Measurements from ENCODE around the gene RABGAP1L. TPM values are rescaled to one million over a fixed set of nuclear protein-coding genes. Genes with fewer than 3 reads are reported as not detected.
A peak's percentile ranks its signal among the peaks of the same experiment; 100 is the strongest.

RABGAP1L gene
- total and polyA plus RNA-seq, 12 donors: 13.0 to 167 (median 109) TPM

GRCh38 chr1:174352117-174352516, 192.8 kb downstream of the RABGAP1L start:
- H3K27me3 ChIP-seq: no peaks in the 10 kb centered on the region
- intact Hi-C loops (cut with DNase I): no loop called here
- peaks cover 0 to 19% (median 3%) of the 10 kb centered on the region in 9 donors for H3K4me1 ChIP-seq
- no peak overlapping the region for H3K4me3 ChIP-seq
- no peak overlapping the region for H3K27ac ChIP-seq
- peaks cover 0 to 11% (median 0%) of the 10 kb centered on the region in 11 donors for H3K9me3 ChIP-seq
- DNase-seq (no peak), ATAC-seq (no peak)
- H3K36me3 ChIP-seq: peaks cover 0 to 4% (median 0%) of the 10 kb centered on the region in 9 donors
- TF ChIP-seq CTCF (IDR thresholded peaks at IDR 0.05): no peak

DNA sequence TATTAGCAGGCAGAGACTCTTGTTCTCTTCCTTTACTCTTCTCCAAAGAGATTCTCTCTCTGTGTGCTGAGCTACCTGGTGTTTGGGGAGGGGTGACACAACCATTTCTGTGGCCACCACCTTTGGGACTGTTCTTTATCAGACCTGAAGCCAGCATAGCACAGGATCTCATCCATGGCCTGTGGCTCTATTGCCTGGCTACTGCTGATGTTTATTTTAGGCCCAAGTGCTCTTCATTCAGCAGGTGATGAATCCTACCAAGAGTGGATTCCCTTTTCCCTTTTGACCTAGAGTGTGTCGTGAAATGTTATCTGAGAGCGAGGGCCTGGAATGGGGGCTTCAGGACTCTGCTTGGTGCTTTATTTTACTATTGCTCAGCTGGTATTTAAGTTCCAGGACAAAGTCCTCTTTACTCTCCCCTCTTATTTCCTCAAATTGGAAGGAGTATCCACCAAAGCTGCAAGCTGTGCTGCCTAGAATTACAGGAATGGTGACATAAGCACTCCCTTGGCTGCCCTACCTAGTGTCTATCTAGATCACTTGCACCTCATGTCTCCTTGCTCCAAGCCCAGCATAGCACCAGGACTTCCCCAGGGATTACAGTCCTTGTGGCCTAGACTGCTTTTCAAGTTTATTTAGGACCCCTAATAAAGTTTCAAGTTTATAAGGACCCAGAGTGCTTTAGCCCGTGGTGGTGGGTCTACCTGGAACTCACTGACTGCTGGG, 193.7 kb downstream of the RABGAP1L start:
- WGBS, 2 donors: 65 to 80% methylated on average over 3 of the region's 3 CpGs
- Histone ChIP-seq H3K36me3 (no peaks in the 10 kb centered on the region), H3K9me3 (peaks cover 0 to 2% (median 0%) of the 10 kb centered on the region in 11 donors), H3K27me3 (no peaks in the 10 kb centered on the region), H3K27ac (peak overlapping the region in 2 of 10 donors; percentile 1 to 52), H3K4me3 (no peak overlapping the region), H3K4me1 (peaks cover 0 to 24% (median 3%) of the 10 kb centered on the region in 9 donors)
- DNase-seq (no peak), ATAC-seq (peak in 5 of 8 donors; percentile 38 to 70 (median 62))
- TF ChIP-seq CTCF (IDR thresholded peaks at IDR 0.05): no peak
- intact Hi-C loops (cut with DNase I): no loop called here

GRCh38 chr1:174358344-174358743, 199.0 kb downstream of the RABGAP1L start:
- TF ChIP-seq CTCF (IDR thresholded peaks at IDR 0.05): no peak
- peaks cover 0 to 32% (median 11%) of the 10 kb centered on the region in 9 donors for H3K4me1 ChIP-seq
- intact Hi-C loops (cut with DNase I): no loop called here
- H3K27me3 ChIP-seq: no peaks in the 10 kb centered on the region
- DNase-seq (no peak), ATAC-seq (peak in 3 of 8 donors; percentile 24 to 57 (median 41))
- no peak overlapping the region for H3K4me3 ChIP-seq
- peak overlapping the region in 1 of 10 donors; percentile 33 for H3K27ac ChIP-seq
- H3K36me3 ChIP-seq: no peaks in the 10 kb centered on the region
- WGBS, 2 donors: 64 to 67% methylated on average over 3 of the region's 3 CpGs
- H3K9me3 ChIP-seq: peaks cover 0 to 10% (median 0%) of the 10 kb centered on the region in 11 donors

- WGBS, 2 donors: 64 to 68% methylated on average over 6 of the region's 6 CpGs
- Histone ChIP-seq H3K9me3 (peaks cover 0 to 10% (median 0%) of the 10 kb centered on the region in 11 donors), H3K36me3 (no peaks in the 10 kb centered on the region), H3K4me1 (peaks cover 0 to 28% (median 11%) of the 10 kb centered on the region in 9 donors), H3K27ac (peak overlapping the region in 2 of 10 donors; percentile 3 to 33), H3K4me3 (no peak overlapping the region), H3K27me3 (no peaks in the 10 kb centered on the region)
- intact Hi-C loops (cut with DNase I): no loop called here
- peak in 1 of 8 donors; percentile 21 for ATAC-seq
- no peak for TF ChIP-seq CTCF (IDR thresholded peaks at IDR 0.05)
- no peak for DNase-seq
Observed at GRCh38 chr1:174358786-174359453, 199.6 kb downstream of the RABGAP1L start.
